Activated B cell treated with CpG ODN at 0.5 μM for 24 hours (primary cell): ENCODE results near the gene DYNLT5. TPM values are rescaled to one million over a fixed set of nuclear protein-coding genes. Genes with fewer than 3 reads are reported as not detected.
"Not testable (repeated sequence)": the region's sequence is repeated elsewhere in the genome, so short reads cannot be mapped to it uniquely, and the experiment has no call there.

Experiments
- ATAC-seq: fragments of 200-7000 bp; cut with Tn5 transposase; one replicate; pipeline ENCODE4 v1.10.0; 2021; ENCODE audit warnings: low read depth, mild to moderate bottlenecking, moderate library complexity
- CTCF ChIA-PET: fragments of 350-600 bp; sonication (Branson Sonifier 250); formaldehyde crosslinking; loops from one replicate; lab custom pipeline; 2021; ENCODE audit warnings: antibody characterized with exemption; lab: Charles Lee
- POLR2A ChIA-PET: fragments of 350-600 bp; sonication (Branson Sonifier 250); formaldehyde crosslinking; loops from one replicate; lab custom pipeline; 2021; ENCODE audit warnings: antibody characterized with exemption; lab: Charles Lee
- DNase-seq: peaks from one replicate; pipeline ENCODE4 v3.0.0; 2022
- H3K27ac Mint-ChIP-seq: one replicate; pipeline ENCODE4 v1.8.0; 2020; ENCODE audit warnings: mixed read lengths
- H3K27me3 Mint-ChIP-seq: one replicate; pipeline ENCODE4 v1.8.0; 2021; ENCODE audit warnings: mixed read lengths
- H3K36me3 Mint-ChIP-seq: one replicate; pipeline ENCODE4 v1.8.0; 2021; ENCODE audit warnings: low read depth, mixed read lengths
- H3K4me1 Mint-ChIP-seq: one replicate; pipeline ENCODE4 v1.8.0; 2021; ENCODE audit warnings: mixed read lengths
- H3K4me3 Mint-ChIP-seq: one replicate; pipeline ENCODE4 v1.8.0; 2020; ENCODE audit warnings: mild to moderate bottlenecking, mixed read lengths
- H3K9me3 Mint-ChIP-seq: one replicate; pipeline ENCODE4 v1.8.0; 2020; ENCODE audit warnings: mixed read lengths
- CTCF ChIP-seq: fragments of 200-600 bp; IDR thresholded peaks from one replicate; pipeline ENCODE4 v1.8.0; 2022; ENCODE audit warnings: antibody characterized with exemption, mild to moderate bottlenecking
- intact Hi-C: fragments of 100-400 bp; cut with micrococcal nuclease; formaldehyde crosslinking; loops from one replicate; pipeline ENCODE4 v1.15.1; 2024
- total RNA-seq: library from RNA; stranded (reverse); gene quantifications from 2 replicates; pipeline ENCODE4 v1.2.3, GENCODE V29; 2022

The DYNLT5 gene
- total RNA-seq, 1 donor from 2014 or later: not detected

- no peak overlapping the region for H3K27ac Mint-ChIP-seq
- H3K36me3 Mint-ChIP-seq: no peaks in the 10 kb centered on the region
- H3K9me3 Mint-ChIP-seq: no peaks in the 10 kb centered on the region
- ATAC-seq (no peak), DNase-seq (no peak)
- H3K4me1 Mint-ChIP-seq: no peaks in the 10 kb centered on the region
- POLR2A ChIA-PET: no interaction called here
- CTCF ChIA-PET: no interaction called here
- intact Hi-C loops: no loop called here
- no peak for TF ChIP-seq CTCF
- H3K4me3 Mint-ChIP-seq: no peak overlapping the region
- peaks cover 9% of the 10 kb centered on the region for H3K27me3 Mint-ChIP-seq
Observed at GRCh38 chr1:66777831-66778230, 25.6 kb downstream of the DYNLT5 start.

- no peak overlapping the region for H3K4me3 Mint-ChIP-seq
- no peaks in the 10 kb centered on the region for H3K4me1 Mint-ChIP-seq
- no peaks in the 10 kb centered on the region for H3K9me3 Mint-ChIP-seq
- no peak overlapping the region for H3K27ac Mint-ChIP-seq
- peaks cover 9% of the 10 kb centered on the region for H3K27me3 Mint-ChIP-seq
- no peak for DNase-seq
- TF ChIP-seq CTCF: no peak
- ChIA-PET CTCF (no interaction called here), POLR2A (no interaction called here)
- no peaks in the 10 kb centered on the region for H3K36me3 Mint-ChIP-seq
- no peak for ATAC-seq
- intact Hi-C loops: no loop called here
Observed at GRCh38 chr1:66778266-66778665, 26.0 kb downstream of the DYNLT5 start.

GRCh38 chr1:66778969-66779368, 26.7 kb downstream of the DYNLT5 start:
- H3K9me3 Mint-ChIP-seq: no peaks in the 10 kb centered on the region
- H3K36me3 Mint-ChIP-seq: no peaks in the 10 kb centered on the region
- H3K27me3 Mint-ChIP-seq: peaks cover 9% of the 10 kb centered on the region
- no peak overlapping the region for H3K4me3 Mint-ChIP-seq
- intact Hi-C loops: no loop called here
- POLR2A ChIA-PET: no interaction called here
- no peak overlapping the region for H3K27ac Mint-ChIP-seq
- DNase-seq (no peak), ATAC-seq (no peak)
- TF ChIP-seq CTCF: no peak
- no peaks in the 10 kb centered on the region for H3K4me1 Mint-ChIP-seq
- CTCF ChIA-PET: no interaction called here

GRCh38 chr1:66779475-66780078, 27.3 kb downstream of the DYNLT5 start:
- DNase-seq: no peak
- no peak for TF ChIP-seq CTCF
- Mint-ChIP-seq H3K27me3 (peaks cover 9% of the 10 kb centered on the region), H3K9me3 (no peaks in the 10 kb centered on the region), H3K27ac (no peak overlapping the region), H3K4me3 (no peak overlapping the region), H3K36me3 (no peaks in the 10 kb centered on the region), H3K4me1 (no peaks in the 10 kb centered on the region)
- ChIA-PET CTCF (no interaction called here), POLR2A (no interaction called here)
- intact Hi-C loops: no loop called here
- ATAC-seq: no peak

- H3K27me3 Mint-ChIP-seq, POLR2A ChIA-PET, DNase-seq, H3K4me3 Mint-ChIP-seq, H3K36me3 Mint-ChIP-seq, intact Hi-C loops, ATAC-seq, H3K9me3 Mint-ChIP-seq, CTCF ChIA-PET, H3K27ac Mint-ChIP-seq: not testable (repeated sequence)
- H3K4me1 Mint-ChIP-seq: peaks cover 12% of the 10 kb centered on the region
Observed at GRCh38 chr1:66785800-66786199, 33.5 kb downstream of the DYNLT5 start.

- no peaks in the 10 kb centered on the region for H3K36me3 Mint-ChIP-seq
- no peak for ATAC-seq
- no peak overlapping the region for H3K27ac Mint-ChIP-seq
- peaks cover 12% of the 10 kb centered on the region for H3K4me1 Mint-ChIP-seq
- TF ChIP-seq CTCF: no peak
- no peaks in the 10 kb centered on the region for H3K27me3 Mint-ChIP-seq
- intact Hi-C loops: no loop called here
- POLR2A ChIA-PET: no interaction called here
- CTCF ChIA-PET: no interaction called here
- no peak overlapping the region for H3K4me3 Mint-ChIP-seq
- no peak for DNase-seq
- no peaks in the 10 kb centered on the region for H3K9me3 Mint-ChIP-seq
Observed at GRCh38 chr1:66787641-66788040, 35.4 kb downstream of the DYNLT5 start.
